HG02870 (cell line): Measurements from ENCODE around the gene DDX10.
"Not testable (repeated sequence)": the region's sequence is repeated elsewhere in the genome, so short reads cannot be mapped to it uniquely, and the experiment has no call there.

ENCODE experiments used
- ATAC-seq: cut with Tn5 transposase; IDR thresholded peaks from one replicate; pipeline ENCODE4 v1.9.1; 2021; ENCODE audit warnings: mild to moderate bottlenecking, moderate library complexity; ENCODE audit not compliant: unreplicated experiment

The DDX10 gene

DNA sequence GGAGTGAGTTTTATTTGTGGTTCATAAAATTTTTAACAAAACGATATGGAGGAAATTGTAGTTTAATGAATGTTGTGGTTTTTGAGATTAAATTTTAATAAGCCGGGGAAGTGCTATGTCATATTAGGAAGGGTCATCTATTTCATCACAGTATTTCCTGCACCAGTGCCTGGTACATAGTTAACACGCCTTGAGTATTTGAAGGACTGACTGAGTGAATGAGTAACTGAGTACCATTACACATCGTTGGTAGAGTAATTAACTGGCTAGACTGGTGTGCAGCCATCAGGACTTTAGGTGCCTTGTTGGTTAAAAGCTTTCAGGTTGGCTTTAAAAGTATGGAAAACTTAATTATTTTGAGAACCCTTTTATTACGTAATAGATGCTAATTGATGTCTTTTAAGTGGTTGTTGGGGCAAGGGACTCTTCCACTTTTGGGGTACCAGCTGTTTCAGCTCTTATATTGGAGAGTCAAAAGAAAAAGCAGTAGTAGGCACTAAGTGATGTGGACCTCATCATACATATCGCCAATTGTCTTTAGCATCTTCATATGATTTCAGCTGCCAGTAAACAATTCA, 101.8 kb downstream of the DDX10 start:
- ATAC-seq = no peak

DNA sequence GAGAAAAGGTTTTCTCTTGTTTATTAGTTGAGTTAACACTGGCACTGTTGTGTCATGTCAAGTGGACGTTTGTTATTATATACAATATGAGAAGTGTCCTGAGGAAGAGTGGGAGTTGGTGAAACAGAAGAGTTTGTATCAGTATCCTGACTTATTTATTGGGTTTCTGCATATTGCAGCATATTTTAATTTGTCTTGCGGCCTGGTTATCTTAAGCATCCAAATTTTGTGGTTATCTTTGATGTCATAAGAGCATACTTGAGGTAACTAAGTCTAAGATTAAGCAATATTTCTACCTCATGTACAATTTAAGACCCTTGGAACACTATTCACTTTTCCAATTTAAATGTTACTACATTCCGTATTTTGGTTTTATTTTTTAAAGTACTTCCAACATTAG, 103.5 kb downstream of the DDX10 start:
- no peak for ATAC-seq

DNA sequence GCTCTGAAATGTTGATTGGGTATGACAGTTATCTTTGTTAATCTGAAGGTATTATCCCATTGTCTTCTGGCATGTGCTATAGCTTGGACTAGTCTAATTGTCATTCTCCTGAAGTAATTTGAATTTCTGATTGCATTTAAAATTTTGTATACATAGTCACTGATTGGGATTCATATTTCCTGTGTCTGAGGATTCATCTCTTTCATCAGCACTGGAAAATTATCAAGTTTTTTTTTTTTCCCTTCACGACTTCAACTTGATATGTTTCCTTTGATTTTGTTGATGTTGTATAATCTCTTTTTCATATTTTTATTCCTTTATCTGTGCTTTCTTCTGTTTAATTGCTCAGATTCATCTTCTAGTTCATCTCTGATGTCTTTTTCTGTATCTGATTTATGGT, 104.1 kb downstream of the DDX10 start:
- ATAC-seq = no peak

DNA sequence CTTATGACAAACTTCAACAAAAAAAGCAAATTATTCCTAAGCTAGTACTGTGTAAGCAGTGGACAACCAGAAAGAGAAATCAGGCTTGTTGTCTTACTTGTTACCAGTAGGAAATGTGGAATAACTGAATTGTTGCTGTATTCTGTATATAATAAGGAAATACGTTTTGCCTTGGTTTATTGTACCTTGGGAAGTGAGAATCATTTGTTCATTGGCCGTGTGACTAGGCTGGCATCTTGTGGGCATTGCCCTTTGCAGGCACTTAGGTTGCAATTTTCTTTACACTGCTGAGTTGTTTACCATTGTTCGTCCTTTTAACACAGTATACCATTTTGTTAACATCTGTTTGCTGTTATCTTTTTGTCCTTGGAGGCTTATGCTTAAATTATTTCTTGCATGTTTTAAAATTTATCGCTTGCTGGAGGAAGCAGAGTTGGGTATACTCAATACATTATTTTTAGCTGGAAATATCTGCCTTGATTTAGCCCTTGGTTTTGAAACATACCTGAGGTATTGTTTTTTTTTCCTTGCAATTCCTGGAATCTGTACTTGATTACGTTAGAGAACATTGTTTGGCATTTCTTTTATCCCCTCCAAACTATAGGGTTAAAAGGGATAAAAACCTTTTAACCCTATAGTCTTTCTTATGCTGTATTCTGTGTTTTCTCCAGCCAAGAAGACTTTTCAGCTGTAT, 109.3 kb downstream of the DDX10 start:
- ATAC-seq = no peak

DNA sequence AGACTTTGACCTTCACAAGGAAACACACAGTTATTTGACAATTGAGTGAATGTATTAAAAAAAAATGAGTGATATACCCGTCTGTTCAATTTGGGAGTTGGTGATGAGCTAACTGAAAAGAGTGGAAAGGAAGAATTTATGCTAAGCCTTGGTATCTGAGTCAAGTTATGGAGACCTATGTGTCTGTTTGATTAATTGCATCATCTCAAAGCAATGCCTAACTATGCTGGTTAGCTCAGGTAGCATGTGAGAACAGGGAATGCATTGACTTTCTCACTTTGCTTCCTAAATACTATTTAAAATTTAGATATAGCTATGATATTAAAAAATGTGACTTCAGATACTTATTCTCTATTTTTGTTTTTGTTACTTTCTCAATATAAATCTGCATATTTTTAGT, 110.5 kb downstream of the DDX10 start:
- no peak for ATAC-seq

DNA sequence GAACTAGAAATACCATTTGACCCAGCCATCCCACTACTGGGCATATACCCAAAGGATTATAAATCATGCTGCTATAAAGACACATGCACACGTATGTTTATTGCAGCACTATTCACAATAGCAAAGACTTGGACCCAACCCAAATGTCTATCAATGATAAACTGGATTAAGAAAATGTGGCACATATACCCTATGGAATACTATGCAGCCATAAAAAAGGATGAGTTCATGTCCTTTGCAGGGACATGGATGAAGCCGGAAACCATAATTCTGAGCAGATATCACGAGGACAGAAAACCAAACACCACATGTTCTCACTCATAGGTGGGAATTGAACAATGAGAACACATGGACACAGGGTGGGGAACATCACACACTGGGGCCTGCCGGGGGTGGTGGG, 114.3 kb downstream of the DDX10 start:
- not testable (repeated sequence) for ATAC-seq

DNA sequence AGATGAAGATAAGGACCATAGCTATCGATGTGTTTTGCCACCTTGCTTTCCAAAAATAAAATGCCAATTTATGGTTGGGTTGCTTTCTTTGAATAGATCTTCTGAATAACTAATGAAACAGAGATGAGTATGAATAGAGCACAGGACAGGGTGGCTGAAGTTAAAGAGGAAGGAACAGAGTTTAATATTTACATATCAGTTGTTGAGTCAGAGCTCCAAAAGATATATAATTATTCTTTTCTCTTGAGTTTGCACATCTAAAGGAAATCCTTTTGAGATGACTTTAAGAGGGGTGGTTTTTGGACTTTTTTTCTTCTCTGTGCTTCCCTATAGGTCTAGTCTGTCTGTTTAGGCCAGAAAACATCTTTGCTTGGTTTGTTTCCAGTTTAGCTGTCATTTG, 115.2 kb downstream of the DDX10 start:
- ATAC-seq = no peak

DNA sequence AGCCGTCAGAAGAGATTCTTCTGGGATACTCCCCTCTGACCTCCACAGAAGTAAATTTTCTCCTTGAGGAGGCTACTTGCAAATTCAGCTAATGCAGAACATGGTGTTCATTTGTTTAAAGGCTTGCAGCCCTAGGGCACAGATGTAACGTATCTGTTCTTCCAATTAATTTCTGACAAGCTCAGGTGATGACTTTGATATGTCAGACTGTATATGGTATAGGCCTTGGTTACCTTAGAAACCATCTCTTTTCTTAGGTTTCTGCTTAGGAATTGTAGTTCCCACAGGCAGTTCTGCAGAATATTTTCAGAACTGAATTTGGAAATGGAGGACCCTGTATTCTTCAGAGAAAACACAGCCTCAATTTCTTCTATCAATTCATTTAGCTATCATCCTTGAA, 117.1 kb downstream of the DDX10 start:
- no peak for ATAC-seq

DNA sequence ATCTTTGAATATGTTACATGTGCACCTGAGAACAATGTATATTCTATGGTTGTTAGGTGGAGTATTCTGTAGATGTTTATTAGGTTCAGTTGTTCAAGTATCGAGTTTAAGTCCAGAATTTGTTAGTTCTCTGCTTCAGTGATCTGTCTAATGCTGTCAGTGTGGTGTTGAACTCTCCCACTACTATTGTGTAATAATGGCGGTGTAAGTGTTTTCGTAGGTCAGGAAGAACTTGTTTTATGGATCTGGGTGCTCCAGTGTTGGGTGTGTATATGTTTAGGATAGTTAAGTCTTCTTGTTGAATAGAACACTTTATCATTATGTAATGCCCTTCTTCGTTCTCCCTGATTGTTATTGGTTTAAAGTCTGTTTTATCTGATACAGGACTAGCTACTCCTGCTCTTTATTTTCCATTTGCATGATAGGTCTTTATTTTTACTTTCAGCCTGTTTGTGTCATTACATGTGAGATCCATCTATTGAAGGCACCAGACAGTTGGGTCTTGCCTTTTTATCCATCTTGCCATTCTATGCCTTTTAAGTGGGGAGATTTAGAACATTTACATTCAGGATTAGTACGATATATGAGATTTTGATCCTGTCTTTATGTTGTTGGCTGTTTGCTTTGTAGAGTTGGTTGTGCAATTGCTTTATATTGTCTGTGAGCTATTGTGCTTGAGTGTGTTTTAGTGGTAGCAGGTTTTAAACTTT, 121.6 kb downstream of the DDX10 start:
- no peak for ATAC-seq

DNA sequence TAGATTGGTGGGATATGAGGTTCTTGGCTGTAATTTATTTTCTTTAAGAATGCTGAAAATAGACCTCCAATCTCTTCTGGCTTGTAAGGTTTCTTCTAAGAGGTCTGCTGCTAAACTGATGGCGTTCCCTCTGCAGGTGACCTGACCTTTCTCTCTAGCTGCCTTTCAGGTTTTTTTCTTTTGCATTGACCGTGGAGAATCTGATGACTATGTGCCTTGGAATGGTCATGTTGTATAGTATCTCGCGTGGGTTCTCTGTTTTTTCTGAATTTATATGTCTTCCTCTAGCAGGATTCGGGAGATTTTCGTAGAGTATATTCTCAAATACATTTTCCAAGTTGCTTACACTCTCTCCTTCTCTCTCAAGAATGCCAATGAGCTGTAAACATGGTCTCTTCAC, 122.2 kb downstream of the DDX10 start:
- ATAC-seq = no peak

DNA sequence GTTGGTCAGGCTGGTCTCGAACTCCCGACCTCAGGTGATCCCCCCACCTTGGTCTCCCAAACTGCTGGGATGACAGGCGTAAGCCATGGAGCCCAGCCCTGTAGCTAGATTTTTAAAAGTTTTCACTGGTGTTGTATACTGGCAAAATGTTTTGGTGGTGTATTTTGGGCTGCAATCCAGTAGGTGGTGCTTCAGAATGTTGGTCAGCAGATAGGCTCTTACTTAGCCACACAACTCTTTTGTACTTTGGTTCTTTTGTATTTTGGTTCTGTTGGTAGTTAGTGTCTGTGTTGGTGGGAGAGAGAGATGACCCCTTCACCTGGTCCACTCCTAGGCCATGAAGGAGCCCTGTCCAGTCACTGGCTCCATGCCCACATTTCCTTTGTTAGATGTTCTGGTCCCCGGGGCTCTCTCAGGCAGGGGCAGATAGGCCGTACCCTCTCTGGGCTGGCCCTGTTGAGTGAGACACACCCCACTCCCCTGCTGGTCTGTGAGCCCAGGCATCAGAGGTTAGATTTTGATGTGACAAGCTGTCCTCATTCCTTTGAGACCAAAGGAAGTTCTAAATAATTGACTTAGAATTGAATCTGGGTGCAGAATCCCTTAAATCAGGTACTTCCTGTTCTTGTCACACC, 123.8 kb downstream of the DDX10 start:
- peak; percentile 49 for ATAC-seq

DNA sequence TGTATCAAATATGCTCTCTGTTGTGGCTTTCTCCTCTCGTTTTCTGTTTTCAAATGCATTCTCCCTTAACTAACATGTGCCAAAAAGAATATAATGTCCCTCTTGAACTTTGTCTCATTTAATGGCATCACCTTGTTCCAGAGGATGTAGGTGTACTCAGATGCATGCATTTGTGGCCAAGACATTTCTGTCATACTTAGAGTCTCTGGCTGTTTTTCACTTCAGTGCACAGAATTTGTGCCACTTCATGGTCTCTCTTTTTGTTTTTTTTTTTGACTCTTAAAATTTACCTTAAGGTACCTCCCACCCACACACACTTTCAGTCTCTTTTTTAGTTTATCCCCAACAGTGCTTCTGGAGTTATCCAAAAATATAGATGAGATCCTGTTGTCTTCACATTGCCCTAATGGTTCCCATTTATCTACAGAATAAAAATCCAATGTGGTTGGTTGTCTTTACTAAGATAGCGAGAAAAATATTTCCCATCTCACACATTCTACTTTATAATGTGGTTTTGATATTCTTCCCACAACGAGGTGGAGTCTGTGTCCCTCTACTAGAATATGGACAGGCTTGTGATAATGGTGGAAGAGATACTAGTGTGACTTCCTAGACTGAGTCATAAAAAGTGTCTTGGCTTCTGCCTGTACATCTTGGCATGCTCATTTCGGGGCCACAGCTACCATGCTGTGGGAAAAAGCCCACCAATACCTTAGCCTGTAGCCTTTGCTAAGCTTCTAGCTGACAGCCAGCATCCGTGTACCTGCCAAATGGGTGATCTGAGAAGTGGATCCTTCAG, 125.8 kb downstream of the DDX10 start:
- peak; percentile 68 for ATAC-seq

DNA sequence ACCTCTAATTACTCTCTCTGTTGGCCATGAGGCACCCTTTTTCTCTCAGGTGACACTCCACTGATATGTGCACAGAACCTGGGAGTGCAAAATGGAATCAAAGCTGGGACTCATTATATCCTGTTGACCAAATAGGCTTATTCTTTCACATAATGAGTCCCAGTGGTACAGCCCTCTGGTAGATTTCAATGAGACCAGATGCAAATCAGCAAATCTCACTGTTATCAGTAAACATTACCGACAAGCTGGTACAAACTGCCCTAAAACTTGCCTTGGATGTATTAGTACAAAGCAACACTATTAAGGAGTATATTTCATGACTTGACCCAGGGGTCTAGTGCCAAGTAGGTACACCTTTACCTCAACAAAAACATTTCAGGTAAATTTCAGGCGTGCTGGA, 128.3 kb downstream of the DDX10 start:
- ATAC-seq = no peak

DNA sequence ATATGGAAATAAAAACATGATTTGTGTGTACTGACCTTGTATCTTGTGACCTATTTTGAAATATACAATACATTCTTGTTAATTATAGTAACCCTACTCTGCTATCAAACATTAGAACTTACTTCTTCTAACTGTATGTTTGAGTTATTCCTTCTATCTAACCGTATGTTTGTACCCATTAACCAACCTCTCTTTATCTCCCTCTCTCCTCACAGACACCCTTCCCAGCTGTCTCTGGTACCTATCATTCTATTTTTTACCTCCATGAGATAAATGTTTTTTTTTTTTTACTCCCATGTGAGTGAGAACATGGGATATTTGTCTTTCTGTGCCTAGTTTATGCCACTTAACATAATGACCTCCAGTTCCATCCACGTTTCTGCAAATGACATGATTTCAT, 128.7 kb downstream of the DDX10 start:
- no peak for ATAC-seq

DNA sequence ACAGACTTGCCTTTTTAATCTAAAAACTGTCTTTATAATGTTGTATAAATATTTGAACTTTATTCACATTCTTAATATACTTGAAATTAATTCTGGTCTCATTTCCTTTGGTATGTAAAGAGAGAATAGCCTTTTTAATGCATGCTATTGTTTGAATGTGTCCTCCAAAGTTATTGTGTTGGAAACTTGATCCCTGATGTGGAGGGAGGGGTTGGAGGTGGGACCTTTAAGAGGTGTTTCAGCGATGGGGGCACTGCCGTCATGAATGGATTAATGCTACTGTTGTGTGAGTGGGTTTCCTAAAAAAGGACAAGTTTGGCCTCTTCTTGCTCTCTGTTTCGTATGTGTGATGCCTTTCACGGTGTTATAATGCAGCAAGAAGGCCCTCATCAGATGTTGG, 131.7 kb downstream of the DDX10 start:
- no peak for ATAC-seq

DNA sequence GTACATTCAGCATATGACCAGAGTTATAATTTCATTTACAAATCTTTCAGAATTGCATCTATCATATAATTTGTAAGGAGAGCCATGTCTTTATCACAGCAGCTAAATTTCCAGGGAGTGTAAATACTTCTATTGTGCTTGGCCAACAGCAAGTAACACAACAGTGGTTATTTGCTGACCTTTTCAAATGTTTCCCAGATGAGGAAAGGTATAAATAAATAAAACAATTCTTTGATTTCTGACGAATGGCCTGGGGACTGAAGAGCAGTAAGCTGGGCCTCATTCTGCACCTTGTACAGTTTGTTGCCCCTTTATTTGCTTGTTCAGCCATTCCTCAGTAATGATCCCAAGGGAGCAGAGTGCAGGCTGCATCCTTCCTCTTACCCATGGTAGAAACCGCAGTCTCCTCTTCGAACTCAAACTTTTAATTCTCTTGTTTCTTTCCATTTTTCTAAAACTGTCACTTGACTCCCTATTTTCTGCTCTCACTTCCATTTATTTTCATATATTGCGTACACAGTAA, 132.8 kb downstream of the DDX10 start:
- no peak for ATAC-seq

DNA sequence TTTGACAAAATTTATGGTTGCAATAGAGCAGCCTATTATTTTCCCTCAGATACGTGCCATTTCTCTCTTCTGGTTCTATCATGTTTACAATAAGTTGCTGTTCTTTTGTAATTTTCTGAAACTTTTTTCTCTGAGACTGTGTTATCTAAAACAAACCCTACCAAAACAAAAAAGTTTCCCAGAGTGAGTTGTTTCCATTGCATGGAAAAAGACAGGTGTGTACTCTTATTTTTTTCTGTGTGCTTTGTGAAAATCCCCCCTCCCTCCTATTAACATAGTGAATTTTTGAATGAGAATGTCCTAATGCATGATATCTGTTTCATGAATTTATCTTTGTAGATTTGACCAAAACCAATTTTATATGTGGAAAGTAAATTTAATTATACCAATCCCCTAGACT, 137.6 kb downstream of the DDX10 start:
- no peak for ATAC-seq

DNA sequence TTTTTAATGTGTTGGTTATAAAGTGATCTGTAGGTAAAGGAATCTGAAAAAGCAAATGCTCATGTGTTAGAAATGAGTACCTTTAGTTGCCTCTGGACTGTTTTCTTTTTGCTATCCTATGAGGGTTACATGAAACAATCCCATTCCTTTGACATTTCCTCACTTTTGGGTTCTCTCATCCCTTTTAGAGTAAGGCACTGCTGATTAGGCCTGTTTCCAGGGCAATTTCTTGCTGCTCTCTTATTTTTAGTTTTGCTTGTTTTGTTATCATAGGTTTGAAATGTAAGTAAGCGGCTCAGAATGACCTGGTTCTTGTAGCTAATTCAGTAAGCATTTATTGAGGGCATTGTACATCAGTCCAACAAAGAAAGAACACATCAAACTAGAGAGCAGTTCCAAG, 138.9 kb downstream of the DDX10 start:
- ATAC-seq = no peak

DNA sequence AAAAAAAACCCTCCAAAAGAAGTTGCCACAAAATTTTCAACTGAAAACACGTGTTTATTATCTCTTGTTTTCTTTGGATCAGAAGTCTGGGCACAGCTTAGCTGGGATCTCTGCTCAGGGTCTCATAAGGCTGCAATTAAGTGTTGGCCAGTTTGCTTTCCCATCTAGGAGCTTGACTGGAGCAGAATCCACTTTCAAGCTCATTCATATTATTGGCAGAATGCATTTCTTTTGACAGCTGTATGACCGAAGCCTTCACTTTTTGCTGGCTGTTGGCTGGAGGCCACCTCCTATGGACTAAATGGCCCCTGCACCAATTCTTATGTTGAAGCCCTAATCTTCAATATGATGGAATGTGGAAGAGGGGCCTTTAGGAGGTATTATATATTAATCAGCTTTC, 139.6 kb downstream of the DDX10 start:
- no peak for ATAC-seq

DNA sequence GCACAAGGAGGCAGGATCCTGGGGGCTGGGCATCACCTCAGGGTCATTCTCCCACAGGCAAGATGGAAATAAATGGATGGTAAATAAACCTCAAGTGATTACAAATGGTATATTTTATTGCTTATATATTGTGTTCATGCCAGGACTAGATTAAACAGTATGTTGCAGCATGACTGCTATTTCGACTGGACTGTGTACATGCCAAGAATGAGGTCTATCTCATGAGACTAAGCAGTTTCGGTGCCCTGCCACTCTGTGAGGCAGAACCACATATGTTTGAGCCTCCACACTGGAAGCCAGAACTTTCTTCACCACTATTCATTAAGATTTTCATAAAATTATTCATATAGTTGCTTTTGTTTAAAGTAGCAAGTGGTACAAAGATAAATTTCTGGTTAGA, 140.2 kb downstream of the DDX10 start:
- ATAC-seq = no peak

DNA sequence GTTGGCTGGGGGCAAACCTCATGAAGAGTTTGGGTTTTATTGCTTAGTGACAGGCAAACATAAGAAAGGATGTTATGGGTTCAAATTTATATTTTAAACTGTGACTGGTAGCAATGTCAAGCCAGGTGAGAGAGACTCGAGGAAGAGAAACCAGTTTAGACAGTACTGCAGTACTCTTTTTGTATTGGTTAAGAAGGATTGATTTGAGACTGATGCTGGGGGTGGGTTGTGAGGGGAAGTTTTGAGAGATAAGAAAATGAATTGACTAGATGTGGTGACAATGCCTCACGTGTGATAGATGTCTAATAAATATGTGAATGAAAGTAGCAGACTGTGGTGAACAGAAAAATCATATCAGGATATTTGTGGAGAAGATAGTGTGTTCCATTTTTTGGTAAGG, 142.4 kb downstream of the DDX10 start:
- no peak for ATAC-seq
